Liver (tissue), 3 donors: ENCODE data around the gene PTPN9.

Experiments
- CTCF ChIP-seq: fragments of 150-350 bp; IDR thresholded peaks from 2 replicates; pipeline ENCODE4 v1.5.1; 2017; ENCODE audit warnings: improper control_type of control experiment, low read depth, low read length; ENCODE audit not compliant: missing input control
- EGR1 ChIP-seq, 2 donors: IDR thresholded peaks; 2 replicates each; pipeline ENCODE4 v1.6.1; 2016 to 2018; ENCODE audit warnings: antibody characterized with exemption in 2 of 2, low read depth in 2 of 2
- RAD21 ChIP-seq, 2 donors: IDR thresholded peaks; 2 replicates each; pipeline ENCODE4 v1.6.1; 2016; ENCODE audit warnings: antibody characterized with exemption in 2 of 2, mild to moderate bottlenecking in 2 of 2
- REST ChIP-seq: IDR thresholded peaks from 2 replicates; pipeline ENCODE4 v1.6.1; 2016; ENCODE audit warnings: antibody characterized with exemption, mild to moderate bottlenecking
- RXRA ChIP-seq, 2 donors: IDR thresholded peaks; 2 replicates each; pipeline ENCODE4 v1.6.1; 2017 to 2018; ENCODE audit warnings: antibody characterized with exemption in 2 of 2, mild to moderate bottlenecking in 1 of 2
- SP1 ChIP-seq: IDR thresholded peaks from 2 replicates; pipeline ENCODE4 v1.6.1; 2018; ENCODE audit warnings: antibody characterized with exemption, mild to moderate bottlenecking
- donor health status: healthy.
- donor health status: healthy.

GRCh38 chr15:75483106-75483505, 96.0 kb downstream of the PTPN9 start:
- TF ChIP-seq RAD21 (IDR thresholded peaks at IDR 0.05) (no peak), CTCF (no peak), SP1 (no peak), EGR1 (IDR thresholded peaks at IDR 0.05; ENCODE audit: low read depth in 2 of 2) (no peak), REST (no peak), RXRA (IDR thresholded peaks at IDR 0.05) (no peak)
